Measurements from ENCODE around the gene MPP4.

The MPP4 gene

DNA sequence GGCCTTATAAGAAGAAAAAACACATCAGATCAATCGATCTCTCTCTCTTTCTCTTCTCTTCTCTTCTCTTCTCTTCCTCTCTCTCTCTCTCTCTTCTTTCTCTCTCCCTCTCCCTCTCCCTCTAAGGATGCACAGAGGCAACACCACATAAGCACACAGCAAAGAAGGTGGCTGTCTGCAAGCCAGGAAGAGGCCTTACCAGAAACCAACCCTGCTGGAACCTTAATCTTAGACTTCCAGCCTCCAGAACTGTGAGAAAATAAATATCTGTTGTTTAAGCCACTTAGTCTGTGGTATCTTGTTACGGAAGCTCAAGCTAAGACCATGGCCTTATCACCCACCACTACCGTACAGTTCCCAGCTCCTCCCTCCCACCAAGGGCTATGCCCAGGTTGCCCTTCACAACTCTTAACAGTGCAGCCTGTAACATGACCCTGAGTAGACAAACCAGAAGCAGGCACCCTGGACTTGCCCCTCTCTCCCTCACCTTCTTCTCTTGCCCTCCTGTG lies 30.0 kb downstream of the MPP4 start:
- TF ChIP-seq, protein P1, sequence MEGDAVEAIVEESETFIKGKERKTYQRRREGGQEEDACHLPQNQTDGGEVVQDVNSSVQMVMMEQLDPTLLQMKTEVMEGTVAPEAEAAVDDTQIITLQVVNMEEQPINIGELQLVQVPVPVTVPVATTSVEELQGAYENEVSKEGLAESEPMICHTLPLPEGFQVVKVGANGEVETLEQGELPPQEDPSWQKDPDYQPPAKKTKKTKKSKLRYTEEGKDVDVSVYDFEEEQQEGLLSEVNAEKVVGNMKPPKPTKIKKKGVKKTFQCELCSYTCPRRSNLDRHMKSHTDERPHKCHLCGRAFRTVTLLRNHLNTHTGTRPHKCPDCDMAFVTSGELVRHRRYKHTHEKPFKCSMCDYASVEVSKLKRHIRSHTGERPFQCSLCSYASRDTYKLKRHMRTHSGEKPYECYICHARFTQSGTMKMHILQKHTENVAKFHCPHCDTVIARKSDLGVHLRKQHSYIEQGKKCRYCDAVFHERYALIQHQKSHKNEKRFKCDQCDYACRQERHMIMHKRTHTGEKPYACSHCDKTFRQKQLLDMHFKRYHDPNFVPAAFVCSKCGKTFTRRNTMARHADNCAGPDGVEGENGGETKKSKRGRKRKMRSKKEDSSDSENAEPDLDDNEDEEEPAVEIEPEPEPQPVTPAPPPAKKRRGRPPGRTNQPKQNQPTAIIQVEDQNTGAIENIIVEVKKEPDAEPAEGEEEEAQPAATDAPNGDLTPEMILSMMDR (IDR thresholded peaks at IDR 0.05; ENCODE audit: insufficient read depth, low read length, poor library complexity, severe bottlenecking): no peak
- TF ChIP-seq EZH2phosphoT487 (conservative IDR thresholded peaks at IDR 0.05; ENCODE audit: low read length): no peak
- no peak overlapping the region for H3K4me2 ChIP-seq (ENCODE audit: low read depth, low read length, poor library complexity, severe bottlenecking)
- H3F3A ChIP-seq (ENCODE audit: insufficient read depth): no peaks in the 10 kb centered on the region
- H2AFZ ChIP-seq (ENCODE audit: low read depth, low read length, severe bottlenecking): no peak overlapping the region
- H3K27ac ChIP-seq (ENCODE audit: low read depth, low read length): no peak overlapping the region
- H3K36me3 ChIP-seq (ENCODE audit: low read length): no peaks in the 10 kb centered on the region
- H4K20me1 ChIP-seq (ENCODE audit: low read depth, low read length): no peaks in the 10 kb centered on the region
- H3K79me2 ChIP-seq (ENCODE audit: insufficient read depth, low read length): no peaks in the 10 kb centered on the region
- no peaks in the 10 kb centered on the region for H3K9me3 ChIP-seq (ENCODE audit: insufficient read depth, low read length)
- no peak overlapping the region for H3K9ac ChIP-seq (ENCODE audit: low read length)
- no peak overlapping the region for H3K4me3 ChIP-seq (ENCODE audit: insufficient read depth, low read length, poor library complexity, severe bottlenecking)
- no peaks in the 10 kb centered on the region for H3K27me3 ChIP-seq (ENCODE audit: low read length)
- no peaks in the 10 kb centered on the region for H3K9me2 ChIP-seq (replicated peaks; ENCODE audit: insufficient read depth, low read length)

DNA sequence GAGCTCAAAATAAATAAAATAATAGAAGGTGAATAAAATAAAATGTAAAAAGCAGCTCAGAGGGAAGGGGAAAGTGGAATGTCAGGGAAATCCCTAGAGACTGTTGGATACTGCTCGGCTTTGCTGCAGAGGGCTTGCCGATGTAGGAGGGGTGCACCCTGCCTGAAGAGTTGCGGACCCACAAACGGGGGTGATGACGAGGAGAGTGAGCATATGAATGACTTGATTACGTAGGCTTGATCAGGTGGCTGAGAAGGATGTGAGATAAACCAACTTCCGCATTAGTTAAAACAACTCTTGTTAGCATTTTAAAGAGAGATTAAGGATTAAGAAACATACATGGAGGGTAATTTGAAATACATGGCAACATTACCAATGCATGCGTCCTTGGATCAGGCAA lies 34.1 kb downstream of the MPP4 start:
- TF ChIP-seq EZH2phosphoT487 (conservative IDR thresholded peaks at IDR 0.05; ENCODE audit: low read length): no peak
- TF ChIP-seq, protein P1 (IDR thresholded peaks at IDR 0.05; ENCODE audit: insufficient read depth, low read length, poor library complexity, severe bottlenecking): no peak
- H3F3A ChIP-seq (ENCODE audit: insufficient read depth): no peaks in the 10 kb centered on the region
- no peak overlapping the region for H2AFZ ChIP-seq (ENCODE audit: low read depth, low read length, severe bottlenecking)

DNA sequence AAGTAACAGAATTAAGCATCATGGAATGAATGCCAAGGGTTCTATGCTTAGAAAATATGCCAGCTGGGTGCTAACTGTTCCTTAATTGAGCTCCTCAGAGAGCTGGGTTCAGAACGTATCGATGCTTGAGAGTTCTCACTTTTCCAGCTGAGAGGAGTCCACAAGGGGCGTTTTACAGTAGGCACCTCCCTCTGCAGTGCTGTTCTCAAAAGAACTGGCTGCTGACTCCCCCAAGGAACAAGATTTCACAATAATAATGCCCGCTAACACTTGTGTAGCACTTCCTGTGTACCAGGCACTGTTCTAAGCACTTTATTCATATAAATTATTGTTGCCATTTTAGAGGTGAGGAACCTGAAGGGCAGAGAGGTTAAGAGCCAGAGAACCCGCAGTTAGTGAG lies 37.1 kb downstream of the MPP4 start:
- H3K36me3 ChIP-seq (ENCODE audit: low read length): no peaks in the 10 kb centered on the region
- H3K79me2 ChIP-seq (ENCODE audit: insufficient read depth, low read length): no peaks in the 10 kb centered on the region
- H3K4me3 ChIP-seq (ENCODE audit: insufficient read depth, low read length, poor library complexity, severe bottlenecking): no peak overlapping the region
- no peaks in the 10 kb centered on the region for H3F3A ChIP-seq (ENCODE audit: insufficient read depth)
- H2AFZ ChIP-seq (ENCODE audit: low read depth, low read length, severe bottlenecking): no peak overlapping the region
- H4K20me1 ChIP-seq (ENCODE audit: low read depth, low read length): no peaks in the 10 kb centered on the region
- no peak overlapping the region for H3K27ac ChIP-seq (ENCODE audit: low read depth, low read length)
- no peaks in the 10 kb centered on the region for H3K9me3 ChIP-seq (ENCODE audit: insufficient read depth, low read length)
- H3K4me2 ChIP-seq (ENCODE audit: low read depth, low read length, poor library complexity, severe bottlenecking): no peak overlapping the region
- TF ChIP-seq EZH2phosphoT487 (conservative IDR thresholded peaks at IDR 0.05; ENCODE audit: low read length): no peak
- TF ChIP-seq, protein P1 (IDR thresholded peaks at IDR 0.05; ENCODE audit: insufficient read depth, low read length, poor library complexity, severe bottlenecking): no peak
- no peaks in the 10 kb centered on the region for H3K9me2 ChIP-seq (replicated peaks; ENCODE audit: insufficient read depth, low read length)
- no peaks in the 10 kb centered on the region for H3K27me3 ChIP-seq (ENCODE audit: low read length)
- no peak overlapping the region for H3K9ac ChIP-seq (ENCODE audit: low read length)

More for the DNA sequence above, 34.1 kb downstream of the MPP4 start:
- H3K27ac ChIP-seq (ENCODE audit: low read depth, low read length): no peak overlapping the region
- H3K9ac ChIP-seq (ENCODE audit: low read length): no peak overlapping the region
- no peaks in the 10 kb centered on the region for H4K20me1 ChIP-seq (ENCODE audit: low read depth, low read length)
- H3K27me3 ChIP-seq (ENCODE audit: low read length): no peaks in the 10 kb centered on the region
- no peak overlapping the region for H3K4me2 ChIP-seq (ENCODE audit: low read depth, low read length, poor library complexity, severe bottlenecking)
- H3K9me2 ChIP-seq (replicated peaks; ENCODE audit: insufficient read depth, low read length): no peaks in the 10 kb centered on the region
- no peaks in the 10 kb centered on the region for H3K79me2 ChIP-seq (ENCODE audit: insufficient read depth, low read length)
- no peaks in the 10 kb centered on the region for H3K9me3 ChIP-seq (ENCODE audit: insufficient read depth, low read length)
- H3K4me3 ChIP-seq (ENCODE audit: insufficient read depth, low read length, poor library complexity, severe bottlenecking): no peak overlapping the region
- no peaks in the 10 kb centered on the region for H3K36me3 ChIP-seq (ENCODE audit: low read length)
